Inflammatory macrophage treated with lipopolysaccharide for 1 hour (primary cell): ENCODE data around the gene PIGW.
"Not testable (repeated sequence)": the region's sequence is repeated elsewhere in the genome, so short reads cannot be mapped to it uniquely, and the experiment has no call there.

Source experiments
- DNase-seq, 2 donors: peaks; one replicate each; pipeline ENCODE4 v3.0.0-alpha.2; 2020 to 2022

Gene PIGW

GRCh38 chr17:36508439-36508838 lies 26.3 kb upstream of the PIGW start:
- not testable (repeated sequence) for DNase-seq

DNA sequence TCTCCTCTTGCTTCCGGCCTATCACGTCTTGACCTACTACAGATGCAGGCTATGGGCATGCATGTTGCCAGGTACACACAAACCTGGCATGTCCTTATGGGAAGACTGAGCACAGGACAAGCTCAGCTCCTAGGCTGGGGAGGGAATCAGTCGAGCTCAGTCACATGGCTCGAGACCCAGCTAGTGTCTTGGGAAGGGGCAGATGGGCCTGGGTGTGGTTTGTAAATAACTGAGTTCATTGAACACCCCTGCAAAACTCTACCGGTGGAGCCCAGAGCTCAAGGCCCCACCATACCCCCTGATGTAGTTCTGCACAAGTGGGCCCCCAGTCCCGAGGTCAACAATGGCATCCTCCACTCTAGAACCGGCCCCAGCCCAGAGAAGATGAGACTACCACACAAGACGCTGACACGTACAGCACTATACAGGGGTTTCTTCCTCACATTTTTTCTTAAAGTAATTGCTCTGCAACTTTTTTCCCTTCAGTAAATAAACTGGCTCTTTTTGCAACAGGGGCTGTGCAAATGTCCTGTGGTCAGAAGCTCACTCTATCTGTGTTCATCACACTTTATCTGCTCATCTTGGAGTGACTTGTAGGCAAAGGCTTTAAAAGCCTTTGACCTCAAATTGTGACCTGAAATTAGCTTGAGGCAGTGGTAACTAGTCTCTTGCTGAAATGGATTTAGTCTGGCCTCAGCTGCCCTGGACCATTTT lies 25.4 kb upstream of the PIGW start:
- DNase-seq = no peak

GRCh38 chr17:36510636-36511035 lies 24.2 kb upstream of the PIGW start:
- DNase-seq = no peak

DNA sequence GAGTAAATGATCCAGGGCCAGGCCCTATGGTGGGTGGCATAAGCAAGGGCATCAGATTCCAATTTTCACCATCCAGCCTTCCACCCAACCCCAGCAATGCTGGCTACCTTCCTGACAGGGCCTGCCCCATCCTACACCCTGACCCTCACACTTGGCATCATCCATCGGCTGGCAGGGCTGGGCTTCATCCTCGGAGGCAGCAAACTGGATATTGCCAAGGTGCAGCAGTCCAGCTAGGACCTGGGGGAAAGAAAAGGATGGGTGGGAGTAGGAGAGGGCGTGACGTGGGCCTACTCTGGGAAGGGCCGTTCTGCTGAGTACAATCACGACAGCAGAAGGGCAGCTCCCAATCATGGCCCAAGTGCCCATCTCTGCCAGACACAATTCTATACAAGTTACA lies 23.6 kb upstream of the PIGW start:
- no peak for DNase-seq

GRCh38 chr17:36512641-36513040 lies 22.1 kb upstream of the PIGW start:
- DNase-seq = no peak

DNA sequence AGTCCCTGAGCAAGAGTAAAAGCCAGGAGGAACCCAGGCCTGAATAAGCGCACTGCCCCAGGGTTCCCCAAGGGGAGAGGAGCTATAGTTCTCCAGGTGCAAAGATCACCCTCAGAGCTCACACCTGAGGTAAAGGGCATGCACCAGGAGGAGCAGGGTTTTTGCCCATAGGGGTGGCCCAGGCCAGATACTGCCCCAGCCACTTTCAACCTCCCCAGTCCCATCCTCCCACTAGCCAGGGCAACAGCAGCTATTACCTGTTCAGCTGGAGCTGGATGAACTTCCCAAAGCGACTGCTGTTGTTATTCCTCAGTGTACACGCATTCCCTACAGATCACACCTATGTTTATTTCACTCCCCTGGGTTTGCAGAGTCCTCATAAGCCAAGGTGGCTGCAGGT lies 19.9 kb upstream of the PIGW start:
- no peak for DNase-seq

GRCh38 chr17:36515837-36516236 lies 18.9 kb upstream of the PIGW start:
- no peak for DNase-seq

GRCh38 chr17:36523113-36523512 lies 11.7 kb upstream of the PIGW start:
- DNase-seq = no peak

DNA sequence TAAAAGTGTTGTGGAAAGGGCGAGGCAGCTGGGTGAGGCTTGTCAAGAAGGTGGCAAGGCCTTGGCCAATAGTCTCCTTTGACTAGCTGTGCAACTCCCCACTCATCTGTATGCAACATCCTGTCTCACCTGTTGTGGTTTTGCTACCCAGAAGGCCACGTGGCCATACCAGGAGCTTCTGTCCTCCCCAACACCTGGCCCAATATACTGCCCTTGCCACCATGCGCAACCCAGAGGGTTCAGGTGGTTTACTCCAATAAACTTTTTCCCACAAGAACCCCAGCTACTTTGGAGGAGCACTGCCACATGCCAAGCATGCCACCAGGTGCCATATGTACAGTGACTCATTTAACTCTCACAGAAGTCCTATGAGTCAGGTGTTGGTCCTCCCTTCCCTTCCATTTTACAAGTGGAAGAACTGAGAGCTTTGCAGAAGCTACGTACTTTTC lies 10.3 kb upstream of the PIGW start:
- no peak for DNase-seq

- no peak for DNase-seq
Observed at GRCh38 chr17:36525113-36525512, 9.7 kb upstream of the PIGW start.

DNA sequence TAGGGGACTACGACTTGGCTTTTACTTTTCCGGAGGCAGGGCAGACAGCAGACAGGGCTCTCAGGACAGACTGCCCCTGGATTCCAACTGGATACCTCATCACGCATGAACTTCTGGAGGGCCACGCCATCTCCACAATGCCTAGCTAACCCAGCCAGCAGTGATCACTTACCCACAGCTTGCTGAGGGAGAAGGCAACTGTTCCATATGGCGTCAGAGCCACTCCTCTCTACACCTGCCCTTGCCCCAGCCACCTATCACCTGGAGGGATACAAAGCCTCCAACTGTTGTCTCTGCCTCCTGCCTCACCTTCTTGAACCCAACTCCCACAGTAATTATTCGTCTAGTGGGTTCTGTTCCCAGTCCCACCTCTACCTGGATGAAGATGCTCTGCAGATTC lies 8.9 kb upstream of the PIGW start:
- no peak for DNase-seq

GRCh38 chr17:36527621-36528250 lies 7.1 kb upstream of the PIGW start:
- no peak for DNase-seq

- DNase-seq = no peak
Observed at GRCh38 chr17:36529121-36529520, 5.7 kb upstream of the PIGW start.

DNA sequence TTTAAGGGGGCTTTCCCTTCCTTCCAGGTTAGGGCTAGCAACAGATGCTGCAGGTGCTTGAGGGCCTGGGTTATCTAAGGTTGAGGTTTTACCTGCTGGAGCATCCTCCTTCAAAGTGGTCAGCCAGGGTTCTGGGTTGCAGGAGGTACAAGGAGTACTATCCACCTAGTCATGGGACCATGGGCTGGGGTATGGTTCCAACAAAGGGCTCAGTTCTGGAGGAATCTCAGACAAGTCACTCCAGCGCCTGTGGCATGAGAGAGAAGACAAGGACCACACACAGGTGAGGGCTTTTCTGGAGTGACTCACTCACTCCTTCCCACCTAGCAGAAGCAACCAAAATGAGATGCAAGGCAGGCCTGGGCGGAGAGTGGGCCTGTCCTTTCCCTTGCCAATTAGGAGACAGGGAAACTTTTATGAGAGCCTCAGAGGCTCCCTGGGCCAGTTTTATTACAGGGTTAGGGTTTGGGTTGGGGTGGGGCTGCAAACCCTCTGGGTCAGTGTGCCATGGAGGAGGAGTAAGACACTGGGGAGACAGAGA lies 2.3 kb upstream of the PIGW start:
- no peak for DNase-seq

DNA sequence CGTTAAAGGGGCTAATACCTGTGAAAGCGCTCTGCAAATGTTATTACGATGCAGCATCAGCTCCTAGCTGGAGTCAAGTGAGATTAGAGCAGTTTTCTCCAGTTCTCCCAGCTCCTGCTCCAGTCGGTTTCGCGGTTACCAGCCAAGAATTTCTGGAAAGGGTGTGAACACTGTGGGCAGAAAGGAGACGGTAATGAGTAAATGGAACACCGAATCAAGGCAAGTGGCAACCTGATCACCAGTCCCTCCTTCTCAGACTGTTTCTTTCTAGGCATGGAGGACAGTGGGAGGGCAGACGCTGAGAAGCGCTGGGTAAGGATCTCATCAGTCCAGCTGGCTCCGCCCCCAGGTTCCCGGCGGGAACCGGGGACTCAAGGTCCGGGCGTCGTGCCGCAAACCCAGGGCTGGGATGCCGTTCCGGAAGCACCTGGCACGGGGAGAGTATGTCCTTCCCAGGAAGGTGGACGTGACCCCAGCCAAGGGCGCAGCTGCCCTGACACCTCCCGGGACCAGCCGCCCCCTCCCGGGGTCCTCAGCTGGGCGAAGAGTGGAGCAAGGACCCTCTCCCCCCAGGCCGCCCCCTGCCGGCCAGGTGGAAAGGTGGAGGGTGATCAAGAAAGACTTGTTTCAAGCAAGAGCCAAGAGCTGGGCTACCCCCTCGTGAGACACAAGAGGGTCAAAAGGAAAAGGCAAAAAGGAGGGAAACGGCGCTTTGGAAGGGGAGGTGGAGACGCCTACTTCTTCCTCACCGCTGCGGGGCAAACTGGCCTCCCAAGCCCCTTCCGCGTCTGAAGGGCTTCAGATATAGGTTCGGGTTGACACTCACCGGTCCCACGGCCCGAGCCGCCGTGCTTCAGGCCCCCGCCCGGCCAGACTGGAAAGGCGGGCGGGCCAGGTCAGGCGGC lies 600 bp upstream of the PIGW start:
- peak; percentile 19 to 35 for DNase-seq

DNA sequence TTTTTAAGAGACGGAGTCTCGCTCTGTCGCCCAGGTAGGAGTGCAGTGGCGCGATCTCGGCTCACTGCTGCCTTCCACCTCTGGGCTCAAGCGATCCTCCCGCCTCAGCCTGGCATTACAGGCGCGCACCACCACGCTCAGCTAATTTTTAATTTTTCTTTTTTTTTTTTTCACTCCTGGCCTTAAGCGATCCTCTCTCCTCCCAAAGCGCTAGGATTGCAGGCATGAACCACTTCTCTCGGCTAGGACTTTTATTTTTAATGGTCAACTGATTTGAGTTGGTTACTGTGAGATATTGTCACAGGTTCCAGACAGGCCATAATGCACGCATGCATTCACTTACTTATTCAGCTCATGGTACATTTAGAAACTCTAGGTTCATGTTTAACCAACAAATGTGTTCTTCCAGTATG lies 888 bp downstream of the PIGW start:
- peak in 1 of 2 donors; percentile 1 for DNase-seq

DNA sequence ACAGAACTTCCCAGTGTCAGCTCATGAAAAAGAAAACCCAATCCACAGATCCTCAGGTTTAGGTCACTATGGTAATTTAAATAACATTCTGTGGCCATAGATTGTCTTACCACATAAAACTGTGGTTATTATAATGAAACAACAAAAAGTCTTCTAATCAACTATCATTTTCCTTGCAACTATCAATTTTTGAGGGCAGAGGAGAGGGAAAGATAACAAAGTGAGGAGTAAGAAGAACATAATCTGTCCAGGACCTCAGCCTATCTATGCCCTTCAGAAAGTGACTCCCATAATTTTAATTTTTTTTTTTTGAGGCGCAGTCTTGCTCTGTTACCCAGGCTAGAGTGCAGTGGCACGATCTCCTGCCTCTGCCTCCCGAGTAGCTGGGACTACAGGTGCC lies 5.9 kb downstream of the PIGW start:
- no peak for DNase-seq

DNA sequence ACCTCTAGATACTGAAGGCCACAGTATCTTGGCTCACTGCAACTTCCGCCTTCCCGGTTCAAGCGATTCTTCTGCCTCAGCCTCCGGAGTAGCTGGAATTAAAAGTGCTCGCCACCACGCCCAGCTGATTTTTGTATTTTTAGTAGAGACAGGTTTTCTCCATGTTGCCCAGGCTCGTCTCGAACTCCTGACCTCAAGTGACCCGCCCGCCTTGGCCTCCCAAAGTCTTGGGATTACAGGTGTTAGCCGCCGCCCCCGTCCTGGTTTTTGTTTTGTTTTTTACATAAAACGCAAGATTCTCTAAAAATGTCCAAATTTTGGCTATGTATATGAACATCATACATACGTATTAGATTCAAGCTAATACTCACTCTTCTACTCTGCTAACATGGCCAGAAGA lies 8.0 kb downstream of the PIGW start:
- DNase-seq = no peak

GRCh38 chr17:36544044-36544306 lies 9.2 kb downstream of the PIGW start:
- DNase-seq = peak; percentile 47 to 52

- peak; percentile 93 to 94 for DNase-seq
Observed at GRCh38 chr17:36544307-36545076, 9.7 kb downstream of the PIGW start, which contains the start of gene GGNBP2. GGNBP2 (plus strand) TSS chr17:36544919; CDS start chr17:36545725, 806 bp downstream.

DNA sequence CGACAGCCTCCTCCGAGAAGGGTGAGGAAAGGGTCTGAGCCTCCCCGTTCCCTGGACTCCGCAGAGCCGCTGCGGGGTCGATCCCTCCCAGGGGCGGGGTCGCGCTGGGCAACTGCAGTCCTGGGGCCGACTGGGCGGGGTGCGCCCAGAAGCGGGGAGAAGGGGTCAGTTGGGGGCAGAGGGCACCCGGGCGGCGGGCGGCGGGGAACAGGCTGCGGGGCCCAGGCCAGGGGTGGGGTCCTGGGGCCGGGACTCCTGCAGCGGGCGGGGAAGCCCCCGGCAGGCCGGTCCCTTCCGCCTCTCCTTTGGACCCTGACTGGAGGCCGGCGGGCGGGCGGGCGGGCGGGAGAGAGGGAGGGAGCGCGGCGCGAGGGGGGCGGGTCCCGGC lies 10.3 kb downstream of the PIGW start:
- no peak for DNase-seq
